Ureter (tissue), 1 donor: ENCODE measurements around the gene NGFR. TPM values are rescaled to one million over a fixed set of nuclear protein-coding genes. Genes with fewer than 3 reads are reported as not detected.
A peak's percentile ranks its signal among the peaks of the same experiment; 100 is the strongest.
"Not testable (repeated sequence)": the region's sequence is repeated elsewhere in the genome, so short reads cannot be mapped to it uniquely, and the experiment has no call there.

Experiments
- DNase-seq: peaks from one replicate; pipeline ENCODE4 v3.0.0-alpha.2; 2020; ENCODE audit warnings: low spot score
- total RNA-seq: library from RNA; stranded (reverse); gene quantifications from one replicate; pipeline ENCODE4 v1.2.4, GENCODE V29; 2023
- donor health status: DM: yes; HTN: yes; CAD: no.

The NGFR gene
- total RNA-seq, 1 donor from 2014 or later, result 10.0 TPM

GRCh38 chr17:49496183-49496866, 1.2 kb downstream of the NGFR start:
- DNase-seq, result peak; percentile 73

- DNase-seq, result no peak
Observed at GRCh38 chr17:49496867-49497147, 1.7 kb downstream of the NGFR start.

DNA sequence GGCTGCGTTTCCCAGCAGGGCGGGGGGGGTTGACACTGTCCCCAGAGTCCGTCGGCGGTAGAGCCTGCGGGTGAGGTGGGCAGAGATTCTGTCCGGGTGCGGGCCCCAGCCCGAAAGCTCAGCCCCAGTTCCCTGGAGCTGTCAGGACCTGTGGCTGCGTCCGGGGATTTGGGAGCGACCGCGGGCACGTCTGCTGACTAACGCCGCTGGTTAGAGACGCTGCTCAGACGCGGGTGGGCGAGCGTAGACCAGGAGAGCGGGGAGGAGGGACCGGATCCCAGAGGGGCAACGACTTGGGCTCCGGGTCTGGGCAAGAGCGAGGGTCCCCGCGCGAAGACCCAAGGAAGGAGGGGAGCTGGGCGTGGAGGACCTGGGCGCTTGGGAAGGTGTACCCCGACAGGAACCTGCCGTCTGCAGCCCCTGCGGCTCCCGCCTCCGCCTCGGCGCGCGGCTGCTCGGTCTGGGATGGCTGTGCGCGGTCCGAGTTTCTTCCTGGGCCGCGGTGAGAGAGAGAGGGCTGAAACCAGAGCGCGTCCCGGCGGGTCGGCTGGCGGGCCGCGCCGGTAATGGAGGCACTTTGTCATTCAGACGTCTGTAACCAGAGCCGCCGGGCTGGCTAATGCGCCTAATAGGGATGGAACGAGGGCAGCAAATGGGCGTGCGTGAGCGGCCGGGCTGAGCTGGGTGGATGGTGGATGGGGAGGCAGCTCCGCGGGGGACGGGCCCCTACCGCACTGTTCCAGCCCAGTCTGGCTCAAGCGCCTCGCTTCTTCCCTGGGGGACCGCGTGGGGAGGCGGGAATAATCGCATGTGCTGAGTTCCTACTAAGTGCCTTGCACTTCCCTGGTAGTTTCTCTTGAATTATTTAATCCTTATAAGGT, 2.3 kb downstream of the NGFR start:
- DNase-seq, result no peak

- DNase-seq, result no peak
Observed at GRCh38 chr17:49498029-49498615, 3.0 kb downstream of the NGFR start.

DNA sequence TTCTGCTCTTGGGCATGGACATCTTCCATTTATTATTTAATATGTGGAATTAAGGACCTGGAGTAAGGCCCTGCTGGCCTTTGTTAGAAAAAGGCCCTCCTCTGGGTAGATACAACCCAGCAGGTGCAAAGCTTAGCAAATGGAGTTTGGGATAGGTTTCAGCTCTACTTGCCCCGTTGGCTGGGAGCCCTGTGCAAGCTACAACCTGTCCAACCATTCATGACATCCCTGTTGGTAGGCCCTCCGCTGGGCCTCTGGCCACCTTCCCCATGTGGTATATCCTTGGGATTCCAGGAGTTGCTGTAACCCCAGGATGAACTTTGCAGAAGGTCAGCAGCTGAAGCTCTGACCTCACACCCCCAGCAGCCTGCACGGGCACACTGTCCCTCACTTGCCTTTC, 6.4 kb downstream of the NGFR start:
- no peak for DNase-seq

GRCh38 chr17:49502254-49502653, 7.2 kb downstream of the NGFR start:
- no peak for DNase-seq

- not testable (repeated sequence) for DNase-seq
Observed at GRCh38 chr17:49502680-49503079, 7.6 kb downstream of the NGFR start.

- no peak for DNase-seq
Observed at GRCh38 chr17:49504369-49504768, 9.3 kb downstream of the NGFR start.

- no peak for DNase-seq
Observed at GRCh38 chr17:49505854-49506253, 10.8 kb downstream of the NGFR start.

GRCh38 chr17:49506282-49506681, 11.2 kb downstream of the NGFR start:
- no peak for DNase-seq

DNA sequence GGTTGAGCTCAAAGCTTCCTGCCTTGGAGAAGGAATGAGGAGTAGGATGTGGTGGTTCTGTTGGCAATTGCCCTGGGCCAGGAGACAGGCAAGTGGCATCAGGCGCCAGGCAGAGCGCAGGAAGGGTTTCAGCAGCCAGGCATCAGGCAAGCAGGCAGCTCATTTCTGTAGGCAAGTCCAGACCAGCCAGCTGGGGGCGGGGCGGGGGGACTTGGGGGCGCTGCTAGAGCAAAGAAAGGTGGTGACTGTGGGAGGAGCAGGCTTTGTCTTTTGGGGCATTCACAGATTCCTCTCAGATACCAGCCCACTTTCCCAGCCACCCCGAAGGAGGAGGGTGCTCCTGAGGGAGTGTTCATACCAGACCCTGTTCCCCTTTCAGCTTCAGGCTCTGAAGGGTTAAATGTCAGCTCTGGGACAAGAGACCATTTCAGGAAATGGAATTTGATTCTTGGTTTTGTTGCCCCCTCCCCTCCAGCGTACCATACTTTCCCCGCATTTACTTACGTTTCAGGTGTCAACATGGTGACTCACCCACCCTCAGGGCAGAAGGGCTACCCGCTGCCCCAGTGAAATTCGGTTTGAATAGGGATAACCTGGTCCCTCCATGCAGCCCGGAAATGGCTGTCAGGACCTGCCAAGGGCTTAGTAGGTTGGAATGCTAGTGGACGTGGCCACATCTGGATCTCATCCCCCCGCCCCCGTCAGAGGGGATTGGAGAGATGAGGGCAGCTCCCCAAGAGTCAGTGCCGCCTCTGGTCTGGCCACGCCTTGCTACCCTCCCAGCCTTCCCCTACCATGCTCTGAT, 13.2 kb downstream of the NGFR start:
- DNase-seq, result peak; percentile 85

- no peak for DNase-seq
Observed at GRCh38 chr17:49508866-49509587, 13.9 kb downstream of the NGFR start.

- no peak for DNase-seq
Observed at GRCh38 chr17:49509588-49509917, 14.5 kb downstream of the NGFR start.

- DNase-seq, result no peak
Observed at GRCh38 chr17:49510059-49510719, 15.1 kb downstream of the NGFR start.

DNA sequence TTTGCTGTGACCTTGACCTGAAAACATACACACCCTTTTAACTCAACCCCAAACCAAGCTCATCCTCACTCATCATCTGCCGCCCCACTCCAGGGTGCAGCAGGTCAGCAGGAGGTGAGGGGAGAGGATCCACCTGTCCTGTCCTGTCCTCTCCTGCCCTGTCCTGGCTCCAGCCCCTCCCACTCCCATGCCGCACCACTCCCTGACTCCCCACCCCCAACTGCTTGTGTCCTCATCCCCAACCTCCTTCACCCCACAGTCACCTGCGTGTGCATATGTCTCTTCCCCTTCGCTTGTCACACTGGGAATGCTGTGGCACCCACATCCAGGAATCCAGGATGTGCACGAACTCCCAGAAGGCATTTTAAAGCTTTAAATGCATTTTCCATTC, 15.6 kb downstream of the NGFR start:
- no peak for DNase-seq

- no peak for DNase-seq
Observed at GRCh38 chr17:49511810-49512209, 16.7 kb downstream of the NGFR start.

DNA sequence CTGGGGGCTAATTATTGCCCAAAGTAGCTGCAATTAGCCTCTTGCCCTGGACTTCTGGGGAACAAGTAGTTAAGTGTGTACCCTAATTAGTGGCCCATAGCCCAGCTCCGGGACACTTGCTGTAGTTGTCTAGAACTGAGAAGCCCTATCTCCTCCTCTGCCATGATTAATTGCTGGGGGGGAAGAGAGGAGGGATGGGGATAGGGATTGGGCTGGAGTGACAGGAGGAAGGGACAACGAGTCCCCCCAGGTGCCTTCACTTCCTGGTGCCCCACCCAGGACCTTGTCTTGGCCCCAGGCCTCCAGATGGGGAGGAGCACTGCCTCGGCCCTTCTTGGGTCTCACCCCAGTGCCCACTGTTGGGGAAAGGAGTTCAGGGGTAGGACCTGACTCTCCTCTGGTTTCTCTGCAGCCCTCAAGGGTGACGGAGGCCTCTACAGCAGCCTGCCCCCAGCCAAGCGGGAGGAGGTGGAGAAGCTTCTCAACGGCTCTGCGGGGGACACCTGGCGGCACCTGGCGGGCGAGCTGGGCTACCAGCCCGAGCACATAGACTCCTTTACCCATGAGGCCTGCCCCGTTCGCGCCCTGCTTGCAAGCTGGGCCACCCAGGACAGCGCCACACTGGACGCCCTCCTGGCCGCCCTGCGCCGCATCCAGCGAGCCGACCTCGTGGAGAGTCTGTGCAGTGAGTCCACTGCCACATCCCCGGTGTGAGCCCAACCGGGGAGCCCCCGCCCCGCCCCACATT, 17.4 kb downstream of the NGFR start:
- DNase-seq, result no peak

DNA sequence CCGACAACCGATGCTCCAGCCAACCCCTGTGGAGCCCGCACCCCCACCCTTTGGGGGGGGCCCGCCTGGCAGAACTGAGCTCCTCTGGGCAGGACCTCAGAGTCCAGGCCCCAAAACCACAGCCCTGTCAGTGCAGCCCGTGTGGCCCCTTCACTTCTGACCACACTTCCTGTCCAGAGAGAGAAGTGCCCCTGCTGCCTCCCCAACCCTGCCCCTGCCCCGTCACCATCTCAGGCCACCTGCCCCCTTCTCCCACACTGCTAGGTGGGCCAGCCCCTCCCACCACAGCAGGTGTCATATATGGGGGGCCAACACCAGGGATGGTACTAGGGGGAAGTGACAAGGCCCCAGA, 17.9 kb downstream of the NGFR start:
- no peak for DNase-seq

GRCh38 chr17:49513641-49514040, 18.5 kb downstream of the NGFR start:
- no peak for DNase-seq

DNA sequence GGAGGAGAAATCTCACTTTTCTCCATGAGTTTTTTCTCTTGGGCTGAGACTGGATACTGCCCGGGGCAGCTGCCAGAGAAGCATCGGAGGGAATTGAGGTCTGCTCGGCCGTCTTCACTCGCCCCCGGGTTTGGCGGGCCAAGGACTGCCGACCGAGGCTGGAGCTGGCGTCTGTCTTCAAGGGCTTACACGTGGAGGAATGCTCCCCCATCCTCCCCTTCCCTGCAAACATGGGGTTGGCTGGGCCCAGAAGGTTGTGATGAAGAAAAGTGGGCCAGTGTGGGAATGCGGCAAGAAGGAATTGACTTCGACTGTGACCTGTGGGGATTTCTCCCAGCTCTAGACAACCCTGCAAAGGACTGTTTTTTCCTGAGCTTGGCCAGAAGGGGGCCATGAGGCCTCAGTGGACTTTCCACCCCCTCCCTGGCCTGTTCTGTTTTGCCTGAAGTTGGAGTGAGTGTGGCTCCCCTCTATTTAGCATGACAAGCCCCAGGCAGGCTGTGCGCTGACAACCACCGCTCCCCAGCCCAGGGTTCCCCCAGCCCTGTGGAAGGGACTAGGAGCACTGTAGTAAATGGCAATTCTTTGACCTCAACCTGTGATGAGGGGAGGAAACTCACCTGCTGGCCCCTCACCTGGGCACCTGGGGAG, 19.1 kb downstream of the NGFR start:
- DNase-seq, result no peak
